GM21786 (cell line): ENCODE data around the gene CABP7.

ENCODE experiments used
- ATAC-seq: cut with Tn5 transposase; IDR thresholded peaks from one replicate; pipeline ENCODE4 v1.9.1; 2021; ENCODE audit not compliant: unreplicated experiment

CABP7 gene

GRCh38 chr22:29719899-29720645 lies at the start of gene CABP7:
CABP7 (plus strand) TSS chr22:29720003; CDS start chr22:29720425, 422 bp downstream.
- no peak for ATAC-seq

GRCh38 chr22:29670626-29671025 lies 49.2 kb upstream of the CABP7 start:
- ATAC-seq: no peak

GRCh38 chr22:29673361-29674066 lies 46.3 kb upstream of the CABP7 start:
- no peak for ATAC-seq

- no peak for ATAC-seq
These were observed 45.7 kb upstream of the CABP7 start for GRCh38 chr22:29674121-29674520.

- ATAC-seq: no peak
These were observed 40.5 kb upstream of the CABP7 start for GRCh38 chr22:29679316-29679715.

- ATAC-seq: no peak
These were observed 36.3 kb upstream of the CABP7 start for GRCh38 chr22:29683536-29683935.

- ATAC-seq: no peak
These were observed 35.6 kb upstream of the CABP7 start for GRCh38 chr22:29684244-29684643.

- ATAC-seq: no peak
These were observed 30.5 kb upstream of the CABP7 start for GRCh38 chr22:29689206-29689879.

- no peak for ATAC-seq
These were observed 30.0 kb upstream of the CABP7 start for GRCh38 chr22:29689880-29690213.

GRCh38 chr22:29690476-29690875 lies 29.3 kb upstream of the CABP7 start:
- no peak for ATAC-seq

- no peak for ATAC-seq
These were observed 28.0 kb upstream of the CABP7 start for GRCh38 chr22:29691636-29692326.

- ATAC-seq: no peak
These were observed 27.5 kb upstream of the CABP7 start for GRCh38 chr22:29692327-29692640.

GRCh38 chr22:29693161-29693560 lies 26.6 kb upstream of the CABP7 start:
- ATAC-seq: no peak

GRCh38 chr22:29693671-29694070 lies 26.1 kb upstream of the CABP7 start:
- no peak for ATAC-seq

GRCh38 chr22:29695129-29695926 lies 24.5 kb upstream of the CABP7 start:
- no peak for ATAC-seq

GRCh38 chr22:29697853-29698598 lies 21.8 kb upstream of the CABP7 start:
- no peak for ATAC-seq

GRCh38 chr22:29700206-29700899 lies 19.4 kb upstream of the CABP7 start:
- no peak for ATAC-seq

- ATAC-seq: no peak
These were observed 19.0 kb upstream of the CABP7 start for GRCh38 chr22:29700900-29701154.

- ATAC-seq: no peak
These were observed 18.4 kb upstream of the CABP7 start for GRCh38 chr22:29701155-29701999.
